DND-41 (cell line): ENCODE results near the gene TMEM184B.

ENCODE experiments used
- CTCF ChIP-seq: IDR thresholded peaks from 2 replicates; pipeline ENCODE4 v1.5.1; 2012; ENCODE audit warnings: borderline replicate concordance, low read length, moderate library complexity, mild to moderate bottlenecking; ENCODE audit not compliant: poor library complexity, severe bottlenecking; ENCODE audit errors: extremely low read depth
- EZH2 ChIP-seq: IDR thresholded peaks from 3 replicates; pipeline ENCODE4 v1.6.1; 2012; ENCODE audit warnings: borderline replicate concordance, low read depth, mild to moderate bottlenecking, moderate library complexity, low read length, inconsistent platforms; ENCODE audit not compliant: severe bottlenecking

- TF ChIP-seq CTCF = no peak
- no peak for TF ChIP-seq EZH2
Observed at GRCh38 chr22:38222797-38223119, 50.1 kb downstream of the TMEM184B start.
